Activated T-cell treated with anti-CD3 and anti-CD28 coated beads for 4 hours (primary cell): Measurements from ENCODE around the gene DACT2.
"Not testable (repeated sequence)": the region's sequence is repeated elsewhere in the genome, so short reads cannot be mapped to it uniquely, and the experiment has no call there.

Experiments
- DNase-seq: peaks from one replicate; pipeline ENCODE4 v3.0.0-alpha.2; 2020

DACT2 gene

GRCh38 chr6:168319279-168320111 is at the start of gene DACT2:
TSS of gene DACT2 (minus strand) at chr6:168319777. CDS start at chr6:168319633, 144 bp downstream.
- no peak for DNase-seq

GRCh38 chr6:168368936-168369335 is 49.4 kb upstream of the DACT2 start:
- DNase-seq: no peak

- no peak for DNase-seq
Observed at GRCh38 chr6:168368066-168368820, 48.7 kb upstream of the DACT2 start.

- DNase-seq: no peak
Observed at GRCh38 chr6:168367285-168367751, 47.7 kb upstream of the DACT2 start.

- no peak for DNase-seq
Observed at GRCh38 chr6:168366473-168366872, 46.9 kb upstream of the DACT2 start.

- no peak for DNase-seq
Observed at GRCh38 chr6:168365422-168366165, 46.0 kb upstream of the DACT2 start.

GRCh38 chr6:168364793-168365421 is 45.3 kb upstream of the DACT2 start:
- DNase-seq: no peak

- no peak for DNase-seq
Observed at GRCh38 chr6:168363811-168364792, 44.5 kb upstream of the DACT2 start.

- no peak for DNase-seq
Observed at GRCh38 chr6:168363302-168363701, 43.7 kb upstream of the DACT2 start.

- DNase-seq: no peak
Observed at GRCh38 chr6:168362276-168362990, 42.9 kb upstream of the DACT2 start.

GRCh38 chr6:168361766-168362165 is 42.2 kb upstream of the DACT2 start:
- no peak for DNase-seq

- DNase-seq: no peak
Observed at GRCh38 chr6:168359794-168360193, 40.2 kb upstream of the DACT2 start.

GRCh38 chr6:168358842-168359420 is 39.4 kb upstream of the DACT2 start:
- no peak for DNase-seq

GRCh38 chr6:168356872-168357271 is 37.3 kb upstream of the DACT2 start:
- not testable (repeated sequence) for DNase-seq

GRCh38 chr6:168355716-168356522 is 36.3 kb upstream of the DACT2 start:
- DNase-seq: no peak

- no peak for DNase-seq
Observed at GRCh38 chr6:168354338-168354737, 34.8 kb upstream of the DACT2 start.

- DNase-seq: no peak
Observed at GRCh38 chr6:168353041-168353440, 33.5 kb upstream of the DACT2 start.

- DNase-seq: no peak
Observed at GRCh38 chr6:168352096-168352495, 32.5 kb upstream of the DACT2 start.

GRCh38 chr6:168349718-168350210 is 30.2 kb upstream of the DACT2 start:
- DNase-seq: no peak
